Adrenal gland (tissue), 12 donors: Measurements from ENCODE around the gene KAT6B. TPM values are rescaled to one million over a fixed set of nuclear protein-coding genes. Genes with fewer than 3 reads are reported as not detected.

Experiments used
- DNase-seq, 7 donors: peaks; one replicate each; pipeline ENCODE4 v3.0.0-alpha.2; 2019 to 2020
- H3K27ac ChIP-seq, 5 donors: fragments of 200-600 bp; sonication (generic) in 4 of 5; 1 replicate in 3 of 5; 2 replicates in 2 of 5; pipeline versions ENCODE4 v1.5.1 to v1.8.0; 2016 to 2020; ENCODE audit warnings: mild to moderate bottlenecking in 1 of 5
- H3K27me3 ChIP-seq: fragments of 200-600 bp; 2 replicates; pipeline ENCODE4 v1.8.0; 2021
- H3K36me3 ChIP-seq, 2 donors: fragments of 200-600 bp; replicated peaks in 1 of 2; 1 replicate in 1 of 2; 2 replicates in 1 of 2; pipeline versions ENCODE4 v1.5.1 to v1.8.0; 2018 to 2022
- H3K4me1 ChIP-seq, 2 donors: fragments of 200-600 bp; replicated peaks in 1 of 2; 1 replicate in 1 of 2; 2 replicates in 1 of 2; pipeline versions ENCODE4 v1.5.1 to v1.8.0; 2018 to 2021
- H3K4me3 ChIP-seq, 4 donors: fragments of 200-600 bp; sonication (generic) in 3 of 4; one replicate each; pipeline ENCODE4 v1.5.1; 2016 to 2018
- H3K9me3 ChIP-seq, 3 donors: fragments of 200-600 bp; sonication (generic) in 1 of 3; replicated peaks in 1 of 3; 1 replicate in 2 of 3; 2 replicates in 1 of 3; pipeline versions ENCODE4 v1.5.1 to v1.8.0; 2016 to 2021
- POLR2A ChIP-seq, 2 donors: fragments of 450-650 bp; IDR thresholded peaks; one replicate each; pipeline ENCODE4 v1.6.1; 2017; ENCODE audit warnings: antibody characterized with exemption in 2 of 2, mild to moderate bottlenecking in 2 of 2, moderate library complexity in 1 of 2
- WGBS, 4 donors: extraction: QIAGEN DNeasy Blood & Tissue Kit in 2 of 4; methylation state at CpG; one replicate each; pipeline versions ENCODE4 v1.1.5 to v1.1.7; 2013 to 2017; 5-methylcytosine and 5-hydroxymethylcytosine counted together
- intact Hi-C, 2 donors: fragments of 100-400 bp; cut with DNase I; formaldehyde crosslinking; loops; one replicate each; pipeline versions ENCODE4 v1.14.1 to v1.15.0; 2022 to 2023
- polyA plus RNA-seq, 3 donors: library from polyadenylated mRNA; stranded (reverse); fragments of 200-250 nt in 2 of 3; fragments of 350-450 nt in 1 of 3; fragmentation: Illumina TruSeq in 1 of 3; extraction: RNeasy Lipid Tissue Mini Kit (QIAGEN cat#74804) in 1 of 3; gene quantifications; one replicate each; pipeline ENCODE4 v1.2.3, GENCODE V29; 2013 to 2014
- total RNA-seq, 9 donors: library from RNA; depleted of rRNA in 4 of 9; stranded (reverse); fragments of >200 nt in 4 of 9; fragments of 120-200 nt in 1 of 9; fragmentation: NEBNext Ultra II Directional in 1 of 9; extraction: Animal tissue kit (Norgen Biotek cat#: 25700) in 1 of 9; gene quantifications; one replicate each; pipeline versions ENCODE4 v1.1.0 to v1.2.4, GENCODE V29; 2013 to 2023
- TF ChIP-seq, protein P1 (sequence below), 6 experiments: fragments of 450-650 bp in 4 of 6; fragments of 200-600 bp in 2 of 6; sonication (generic) in 1 of 6; IDR thresholded peaks; 1 replicate in 5 of 6; 2 replicates in 1 of 6; pipeline versions ENCODE4 v1.5.1 to v1.8.0; 2016 to 2021; ENCODE audit warnings: antibody characterized with exemption in 6 of 6, mild to moderate bottlenecking in 2 of 6, moderate library complexity in 1 of 6
- donor health status: healthy with polysubstance abuse.
- donor health status: Bipolar disorder and iron deficiency.
- donor health status: DM: yes; HTN: yes; CAD: no.
- donor health status: DM: no; HTN: no; CAD: no.
- donor health status: DM: no; HTN: no; CAD: no.
- donor health status: DM: yes; HTN: yes; CAD: no.

The KAT6B gene
- total and polyA plus RNA-seq, 12 donors = 6.0 to 50.2 (median 25.8) TPM

DNA sequence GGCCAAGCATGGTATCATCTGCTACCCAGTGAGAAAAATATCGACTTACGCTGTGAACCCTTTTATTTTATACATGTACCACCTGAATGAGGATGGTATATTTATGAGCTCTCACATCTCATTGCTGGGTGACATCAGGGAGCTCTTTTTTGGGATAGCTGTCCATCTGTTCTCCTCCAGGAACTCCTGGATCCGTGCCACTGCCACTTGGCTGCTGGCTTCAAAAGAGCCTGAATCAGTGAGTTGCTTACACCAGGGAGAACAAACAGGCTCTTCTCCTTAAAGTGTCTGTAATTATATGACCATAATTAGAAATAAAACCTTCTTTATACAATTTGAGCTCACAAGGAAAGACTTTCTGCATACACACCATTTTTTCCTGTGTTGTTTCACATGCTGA lies 106.2 kb downstream of the KAT6B start:
- peak; percentile 42 to 77 (median 62) for DNase-seq
- Histone ChIP-seq H3K4me1 (peaks cover 11 to 44% of the 10 kb centered on the region in 2 donors), H3K27ac (no peak overlapping the region), H3K36me3 (no peaks in the 10 kb centered on the region), H3K9me3 (no peaks in the 10 kb centered on the region), H3K27me3 (no peaks in the 10 kb centered on the region), H3K4me3 (no peak overlapping the region)
- TF ChIP-seq, protein P1, sequence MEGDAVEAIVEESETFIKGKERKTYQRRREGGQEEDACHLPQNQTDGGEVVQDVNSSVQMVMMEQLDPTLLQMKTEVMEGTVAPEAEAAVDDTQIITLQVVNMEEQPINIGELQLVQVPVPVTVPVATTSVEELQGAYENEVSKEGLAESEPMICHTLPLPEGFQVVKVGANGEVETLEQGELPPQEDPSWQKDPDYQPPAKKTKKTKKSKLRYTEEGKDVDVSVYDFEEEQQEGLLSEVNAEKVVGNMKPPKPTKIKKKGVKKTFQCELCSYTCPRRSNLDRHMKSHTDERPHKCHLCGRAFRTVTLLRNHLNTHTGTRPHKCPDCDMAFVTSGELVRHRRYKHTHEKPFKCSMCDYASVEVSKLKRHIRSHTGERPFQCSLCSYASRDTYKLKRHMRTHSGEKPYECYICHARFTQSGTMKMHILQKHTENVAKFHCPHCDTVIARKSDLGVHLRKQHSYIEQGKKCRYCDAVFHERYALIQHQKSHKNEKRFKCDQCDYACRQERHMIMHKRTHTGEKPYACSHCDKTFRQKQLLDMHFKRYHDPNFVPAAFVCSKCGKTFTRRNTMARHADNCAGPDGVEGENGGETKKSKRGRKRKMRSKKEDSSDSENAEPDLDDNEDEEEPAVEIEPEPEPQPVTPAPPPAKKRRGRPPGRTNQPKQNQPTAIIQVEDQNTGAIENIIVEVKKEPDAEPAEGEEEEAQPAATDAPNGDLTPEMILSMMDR (IDR thresholded peaks at IDR 0.05) = no peak
- no peak for TF ChIP-seq POLR2A (IDR thresholded peaks at IDR 0.05)
- intact Hi-C loops = no loop called here
- WGBS, 4 donors = 74 to 80% (median 77%) methylated on average over 3 of the region's 3 CpGs

DNA sequence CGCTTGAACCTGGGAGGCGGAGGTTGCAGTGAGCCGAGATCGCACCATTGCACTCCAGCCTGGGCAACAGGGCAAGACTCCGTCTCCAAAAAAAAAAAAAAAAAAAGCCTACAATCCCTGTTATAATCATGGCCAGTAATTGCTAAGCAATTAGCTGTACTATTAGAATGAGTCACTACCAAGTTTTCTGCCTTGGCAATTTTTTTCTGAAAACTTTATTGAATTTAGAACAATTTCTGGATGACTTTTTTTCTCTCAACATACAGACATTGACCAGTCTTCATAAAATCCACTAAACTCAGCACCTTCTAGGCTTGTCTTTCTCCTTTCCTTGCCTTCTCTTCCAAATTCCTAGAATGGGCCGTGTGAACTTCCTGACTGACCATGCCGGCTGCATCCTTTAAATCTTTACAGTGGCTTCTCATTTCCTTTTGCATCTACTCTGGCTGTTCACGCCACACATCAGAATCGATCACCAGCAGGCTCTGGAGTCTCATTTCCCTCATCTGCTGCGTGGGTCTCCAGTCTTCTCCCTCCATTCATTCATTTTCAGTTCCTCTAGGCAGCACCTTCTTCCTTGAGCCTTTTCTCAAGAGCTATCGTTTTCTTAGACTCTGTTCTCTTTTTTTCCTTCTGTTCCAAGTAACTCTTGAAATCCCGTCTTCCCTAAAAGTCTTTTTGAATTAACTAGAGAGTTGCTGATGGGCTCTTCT lies 107.9 kb downstream of the KAT6B start:
- WGBS, 4 donors = 80 to 86% (median 82%) methylated on average over 12 of the region's 12 CpGs
- no peak overlapping the region for H3K27ac ChIP-seq
- no peaks in the 10 kb centered on the region for H3K9me3 ChIP-seq
- TF ChIP-seq POLR2A (IDR thresholded peaks at IDR 0.05) = no peak
- TF ChIP-seq, protein P1 (IDR thresholded peaks at IDR 0.05) = no peak
- intact Hi-C loops = no loop called here
- H3K4me1 ChIP-seq = peaks cover 15 to 32% of the 10 kb centered on the region in 2 donors
- DNase-seq = no peak
- no peak overlapping the region for H3K4me3 ChIP-seq
- no peaks in the 10 kb centered on the region for H3K36me3 ChIP-seq
- no peaks in the 10 kb centered on the region for H3K27me3 ChIP-seq

DNA sequence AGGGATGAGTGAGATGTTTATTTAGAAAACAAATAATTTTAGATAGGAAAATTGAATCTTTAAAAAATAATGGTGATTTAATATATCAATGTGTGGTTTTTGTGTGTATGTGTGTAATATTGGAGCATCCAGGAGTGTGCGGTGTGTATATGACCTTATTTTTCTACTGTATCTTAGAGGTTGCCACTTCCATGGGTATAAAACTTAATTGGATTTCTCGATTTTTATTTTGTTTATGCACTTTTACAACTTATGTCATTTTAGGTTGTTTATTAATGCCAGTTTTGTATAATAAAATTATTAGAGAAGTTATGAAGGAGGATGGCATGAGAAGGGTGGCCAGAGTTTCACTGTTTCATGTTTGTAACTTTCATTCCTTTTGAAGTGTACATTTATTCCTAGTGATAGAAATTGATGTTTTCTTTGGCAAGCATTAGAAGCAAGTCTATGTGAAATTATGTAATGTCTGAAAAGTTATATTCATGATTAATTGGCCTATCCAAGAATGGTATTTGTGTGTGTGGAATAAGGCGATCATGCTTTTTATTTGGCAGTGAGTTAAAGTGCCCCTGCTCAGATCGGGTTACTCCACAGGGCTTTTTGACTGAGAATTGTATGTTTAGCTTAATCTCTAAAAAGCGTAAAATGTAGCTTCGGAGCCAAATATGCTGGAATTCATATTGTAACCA lies 110.3 kb downstream of the KAT6B start:
- Histone ChIP-seq H3K27ac (peak overlapping the region in 3 of 5 donors; percentile 8 to 30 (median 14)), H3K27me3 (no peaks in the 10 kb centered on the region), H3K4me1 (peaks cover 15 to 32% of the 10 kb centered on the region in 2 donors), H3K4me3 (no peak overlapping the region), H3K36me3 (no peaks in the 10 kb centered on the region), H3K9me3 (no peaks in the 10 kb centered on the region)
- intact Hi-C loops = no loop called here
- no peak for DNase-seq
- peak in 1 of 2 donors; percentile 13 for TF ChIP-seq POLR2A (IDR thresholded peaks at IDR 0.05)
- TF ChIP-seq, protein P1 (IDR thresholded peaks at IDR 0.05) = no peak
- WGBS, 4 donors = 41 to 52% (median 42%) methylated on average over 6 of the region's 6 CpGs

DNA sequence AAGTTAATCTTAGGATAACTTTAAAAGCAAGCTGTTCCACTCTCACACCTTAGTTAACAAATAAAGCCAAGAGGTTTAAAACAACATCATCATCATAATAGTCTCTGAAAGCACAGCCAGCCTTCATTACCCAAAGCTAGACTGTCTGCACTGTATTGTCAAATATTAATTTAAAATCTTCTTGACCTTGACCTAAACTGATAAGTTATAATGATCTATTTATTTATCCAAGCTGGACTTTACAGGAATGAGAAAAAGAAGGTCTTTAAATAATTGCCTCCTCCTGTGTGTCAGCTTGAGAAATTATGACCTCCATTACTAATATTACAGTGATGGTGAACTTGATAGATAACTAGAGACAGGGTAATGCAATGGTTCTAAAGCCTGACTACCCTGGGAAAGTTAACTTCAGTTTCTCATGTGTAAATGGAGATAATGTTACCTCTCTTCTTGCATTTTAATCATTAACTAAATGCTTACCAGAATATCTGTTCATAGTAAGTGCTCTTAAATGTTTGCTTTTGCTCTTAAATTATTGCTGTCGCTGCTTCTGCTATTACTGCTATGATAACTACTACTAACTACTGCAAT lies 111.0 kb downstream of the KAT6B start:
- H3K27me3 ChIP-seq = no peaks in the 10 kb centered on the region
- 68 to 81% (median 73%) methylated on average over 1 of the region's 1 CpG for WGBS, 4 donors
- intact Hi-C loops = no loop called here
- peaks cover 15 to 32% of the 10 kb centered on the region in 2 donors for H3K4me1 ChIP-seq
- H3K36me3 ChIP-seq = no peaks in the 10 kb centered on the region
- no peak for TF ChIP-seq POLR2A (IDR thresholded peaks at IDR 0.05)
- TF ChIP-seq, protein P1 (IDR thresholded peaks at IDR 0.05) = no peak
- H3K4me3 ChIP-seq = no peak overlapping the region
- no peaks in the 10 kb centered on the region for H3K9me3 ChIP-seq
- H3K27ac ChIP-seq = peak overlapping the region in 3 of 5 donors; percentile 8 to 30 (median 14)
- DNase-seq = no peak
